NCI-H1694 (cell line): Measurements from ENCODE around the gene KDM6A.
"Not testable (repeated sequence)": the region's sequence is repeated elsewhere in the genome, so short reads cannot be mapped to it uniquely, and the experiment has no call there.

Source experiments
- DNase-seq: peaks from one replicate; lab custom pipeline; 2025; lab: John Stamatoyannopoulos, UW

Gene KDM6A

DNA sequence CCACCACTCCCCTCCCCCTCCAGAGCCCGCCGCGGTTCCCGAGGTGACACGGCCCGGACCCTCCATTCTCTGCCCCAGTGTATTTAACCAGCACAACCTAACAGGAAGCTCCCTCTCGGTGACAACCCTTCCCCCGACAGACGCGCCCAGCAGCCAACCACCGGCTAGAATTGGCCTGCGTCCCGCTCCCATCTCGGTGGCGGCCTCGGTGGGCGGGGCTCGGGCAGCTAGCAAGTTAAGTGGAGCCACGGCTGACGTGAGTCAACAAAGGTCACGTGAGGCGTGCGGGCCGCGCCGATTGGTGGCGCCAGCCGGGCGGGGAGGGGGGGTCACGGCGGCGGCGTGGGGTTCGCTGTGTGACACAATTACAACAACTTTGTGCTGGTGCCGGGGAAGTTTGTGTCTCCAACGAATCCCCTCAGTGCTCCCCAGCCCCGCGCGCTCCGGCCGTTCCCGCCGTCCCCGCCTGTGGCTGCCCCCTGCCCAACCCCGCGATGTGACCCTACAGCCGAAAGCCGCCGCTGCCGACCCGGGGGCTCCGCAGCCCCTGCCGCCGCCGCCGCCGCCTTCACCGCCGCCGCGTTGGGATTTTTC lies at the start of gene KDM6A:
Gene KDM6A (plus strand): TSS at position 368 of the 594 bp plus-strand sequence. CDS start 364 bp downstream, outside the sequence.
- peak; percentile 85 for DNase-seq

DNA sequence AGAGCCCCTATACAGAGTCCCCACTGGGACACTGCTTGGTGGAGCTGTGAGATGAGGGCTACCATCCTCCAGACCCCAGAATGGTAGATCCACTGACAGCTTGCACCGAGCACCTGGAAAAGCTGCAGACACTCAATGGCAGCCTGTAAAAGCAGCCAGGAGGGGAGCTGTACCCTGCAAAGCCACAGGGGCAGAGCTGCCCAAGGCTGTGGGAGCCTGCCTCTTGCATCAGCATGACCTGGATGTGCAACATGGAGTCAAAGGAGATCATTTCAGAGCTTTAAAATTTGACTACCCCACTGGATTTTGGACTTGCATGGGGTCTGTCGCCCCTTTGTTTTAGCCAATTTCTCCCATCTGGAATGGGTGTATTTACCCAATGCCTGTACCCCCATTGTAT lies 49.8 kb upstream of the KDM6A start:
- DNase-seq, result not testable (repeated sequence)

DNA sequence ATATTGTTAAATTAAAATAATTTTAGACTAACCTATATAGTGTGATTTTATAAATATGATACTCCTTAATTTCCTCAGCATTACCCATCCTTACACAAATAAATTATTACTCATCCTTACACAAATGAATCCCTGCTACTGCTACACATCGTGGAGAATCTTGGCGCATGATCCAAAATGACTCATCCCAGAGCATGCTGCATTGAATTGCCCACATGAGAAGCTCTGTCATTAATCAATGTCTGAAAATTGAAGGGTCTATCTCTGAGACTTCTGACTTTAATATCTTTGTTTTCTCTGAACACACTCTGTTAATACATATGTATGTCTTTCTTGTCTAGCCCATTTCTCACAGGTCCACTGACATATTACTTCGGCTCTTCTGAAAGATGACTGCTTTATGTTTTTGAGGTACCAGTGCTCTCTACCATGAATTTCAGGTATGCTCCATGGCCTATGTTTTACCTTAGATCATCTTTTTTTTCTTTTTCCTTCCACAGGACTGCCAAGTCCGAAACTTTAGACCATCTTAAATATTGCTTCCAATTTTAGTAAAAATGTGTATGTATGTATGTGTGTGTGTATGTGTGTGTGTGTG lies 44.9 kb upstream of the KDM6A start:
- DNase-seq, result peak; percentile 19

DNA sequence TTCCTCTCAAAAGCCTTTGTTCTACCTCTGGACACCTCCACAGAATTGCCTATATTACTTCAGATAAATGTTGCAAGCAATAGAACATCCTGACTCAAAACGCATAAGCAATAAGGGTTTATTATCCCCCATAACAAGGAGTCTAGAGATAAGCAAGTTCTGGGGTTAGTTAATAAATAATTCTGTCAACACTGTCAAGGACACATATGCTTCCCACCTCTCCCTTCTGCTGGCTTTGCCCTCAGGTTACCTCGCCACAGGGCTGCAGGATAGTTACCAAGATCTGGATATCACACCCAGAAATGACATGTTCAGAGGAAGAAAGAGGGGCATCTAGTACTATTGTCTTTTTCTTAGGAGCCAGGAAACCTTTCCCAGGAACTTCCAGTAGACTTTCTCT lies 43.2 kb upstream of the KDM6A start:
- DNase-seq, result no peak

DNA sequence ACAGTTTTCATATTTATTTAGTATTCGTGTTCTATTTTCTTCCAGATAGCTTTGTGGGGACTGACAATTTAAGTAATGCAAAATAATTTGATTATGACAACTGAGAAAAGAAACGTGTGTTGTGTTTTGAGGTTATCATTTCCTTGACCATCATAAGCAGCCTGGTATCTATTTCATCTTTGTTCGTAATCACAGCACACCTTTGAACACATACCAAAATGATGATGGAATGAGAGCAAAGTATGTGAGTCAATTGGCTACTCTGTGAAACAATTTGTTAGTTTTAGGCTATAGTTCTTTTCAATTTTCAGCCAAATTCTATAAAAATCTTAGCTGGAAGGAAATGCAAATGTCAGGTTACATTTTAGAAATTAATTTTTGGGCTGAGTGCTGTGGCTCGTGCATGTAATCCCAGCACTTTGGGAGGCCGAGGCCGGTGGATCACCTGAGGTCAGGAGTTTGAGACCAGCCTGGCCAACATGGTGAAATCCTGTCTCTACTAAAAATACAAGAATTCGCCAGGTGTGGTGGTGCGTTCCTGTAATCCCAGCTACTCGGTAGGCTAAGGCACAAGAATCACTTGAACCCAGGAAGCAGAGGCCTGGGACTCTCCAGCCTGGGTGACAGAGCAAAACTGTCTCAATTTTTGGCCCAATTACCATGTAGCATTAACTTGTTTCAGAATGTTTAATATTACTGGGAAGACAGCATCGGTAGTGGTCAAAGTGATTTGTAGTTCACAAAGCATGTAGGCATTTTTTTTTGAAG lies 30.3 kb upstream of the KDM6A start:
- no peak for DNase-seq

DNA sequence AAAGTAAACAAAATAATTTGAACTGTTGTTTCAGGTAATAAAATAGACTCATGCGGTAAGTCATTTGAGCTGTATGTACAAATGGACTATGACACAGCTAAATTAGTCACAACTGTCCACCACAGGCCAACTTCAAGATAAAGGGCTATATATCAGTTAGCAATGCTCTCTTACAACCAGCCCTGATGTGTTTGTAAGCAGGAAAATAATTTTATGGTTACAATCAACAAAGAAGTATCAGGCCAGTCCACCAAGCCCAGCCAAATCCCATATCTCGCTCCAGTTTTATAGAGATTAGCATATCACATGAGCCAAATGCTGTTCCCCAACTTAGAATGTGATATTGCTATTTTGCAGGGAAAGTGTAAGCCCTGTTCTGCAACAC lies 29.7 kb upstream of the KDM6A start:
- DNase-seq, result no peak

DNA sequence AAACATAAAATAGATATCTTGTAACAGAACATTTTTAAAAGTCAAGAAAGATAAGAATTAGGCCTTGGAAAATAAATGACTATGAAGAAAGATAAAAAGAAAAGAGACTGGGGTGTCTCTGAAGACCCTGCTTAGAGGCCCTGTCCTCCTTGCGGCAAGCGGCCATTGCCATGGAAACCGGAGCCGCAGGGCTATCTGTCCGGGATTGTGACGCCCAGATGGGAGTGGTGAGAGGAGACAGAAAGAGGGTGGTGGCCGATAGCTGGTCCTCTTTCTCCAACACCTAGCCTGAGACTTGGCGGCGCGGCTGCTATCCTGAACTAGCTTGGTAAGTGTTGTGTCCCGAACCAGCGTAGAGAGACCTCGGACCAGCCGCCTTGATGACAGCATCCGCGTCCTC lies 29.2 kb upstream of the KDM6A start, which contains the start of gene DUSP21:
Gene DUSP21 (plus strand): TSS at position 269 of the 400 bp plus-strand sequence. CDS start 112 bp downstream, at position 381.
- DNase-seq, result no peak

DNA sequence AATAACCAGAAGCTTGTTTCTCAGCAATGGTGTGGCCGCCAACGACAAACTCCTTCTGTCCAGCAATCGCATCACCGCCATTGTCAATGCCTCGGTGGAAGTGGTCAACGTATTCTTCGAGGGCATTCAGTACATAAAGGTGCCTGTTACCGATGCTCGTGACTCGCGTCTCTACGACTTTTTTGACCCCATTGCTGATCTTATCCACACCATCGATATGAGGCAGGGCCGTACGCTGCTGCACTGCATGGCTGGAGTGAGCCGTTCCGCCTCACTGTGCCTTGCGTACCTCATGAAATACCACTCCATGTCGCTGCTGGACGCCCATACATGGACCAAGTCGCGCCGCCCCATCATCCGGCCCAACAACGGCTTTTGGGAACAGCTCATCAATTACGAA lies 28.8 kb upstream of the KDM6A start:
- DNase-seq, result no peak

DNA sequence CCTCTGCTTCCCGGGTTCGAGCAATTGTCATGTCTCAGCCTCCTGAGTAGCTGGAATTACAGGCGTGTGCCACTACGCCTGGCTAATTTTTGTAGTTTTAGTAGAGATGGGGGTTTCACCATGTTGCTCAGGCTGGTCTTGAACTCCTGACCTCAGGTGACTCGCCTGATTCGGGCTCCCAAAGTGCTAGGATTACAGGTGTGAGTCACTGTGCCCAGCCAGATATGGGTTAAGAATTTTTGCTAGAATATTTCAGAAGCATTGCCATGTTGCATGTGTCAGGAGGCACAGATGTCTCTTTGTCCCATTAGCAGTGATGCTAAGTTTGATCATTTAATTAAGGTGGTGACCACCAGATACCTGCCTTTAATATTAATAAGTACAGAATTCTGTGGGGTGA lies 22.1 kb upstream of the KDM6A start:
- not testable (repeated sequence) for DNase-seq

DNA sequence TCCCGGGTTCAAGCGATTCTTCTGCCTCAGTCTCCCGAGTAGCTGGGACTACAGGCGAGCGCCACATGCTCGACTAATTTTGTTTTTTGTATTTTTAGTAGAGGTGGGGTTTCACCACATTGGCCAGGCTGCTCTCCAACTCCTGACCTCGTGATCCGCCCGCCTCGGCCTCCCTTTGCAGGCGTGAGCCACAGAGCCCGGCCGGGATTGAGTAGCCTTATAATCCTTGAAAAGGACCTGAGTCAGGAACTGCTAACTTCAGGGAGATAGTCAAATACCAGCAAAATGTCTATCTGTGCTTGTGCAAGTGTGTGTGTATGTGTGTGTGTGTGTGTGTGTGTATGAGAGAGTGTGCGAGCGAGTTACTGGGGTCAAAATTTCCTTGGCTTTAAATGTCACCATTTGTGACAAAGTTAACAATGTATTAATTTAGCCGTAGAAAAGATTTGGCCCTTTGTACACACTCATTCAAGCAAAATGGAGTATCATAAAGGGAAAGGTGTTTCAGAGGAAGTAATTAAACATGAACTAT lies 1.8 kb upstream of the KDM6A start:
- no peak for DNase-seq

DNA sequence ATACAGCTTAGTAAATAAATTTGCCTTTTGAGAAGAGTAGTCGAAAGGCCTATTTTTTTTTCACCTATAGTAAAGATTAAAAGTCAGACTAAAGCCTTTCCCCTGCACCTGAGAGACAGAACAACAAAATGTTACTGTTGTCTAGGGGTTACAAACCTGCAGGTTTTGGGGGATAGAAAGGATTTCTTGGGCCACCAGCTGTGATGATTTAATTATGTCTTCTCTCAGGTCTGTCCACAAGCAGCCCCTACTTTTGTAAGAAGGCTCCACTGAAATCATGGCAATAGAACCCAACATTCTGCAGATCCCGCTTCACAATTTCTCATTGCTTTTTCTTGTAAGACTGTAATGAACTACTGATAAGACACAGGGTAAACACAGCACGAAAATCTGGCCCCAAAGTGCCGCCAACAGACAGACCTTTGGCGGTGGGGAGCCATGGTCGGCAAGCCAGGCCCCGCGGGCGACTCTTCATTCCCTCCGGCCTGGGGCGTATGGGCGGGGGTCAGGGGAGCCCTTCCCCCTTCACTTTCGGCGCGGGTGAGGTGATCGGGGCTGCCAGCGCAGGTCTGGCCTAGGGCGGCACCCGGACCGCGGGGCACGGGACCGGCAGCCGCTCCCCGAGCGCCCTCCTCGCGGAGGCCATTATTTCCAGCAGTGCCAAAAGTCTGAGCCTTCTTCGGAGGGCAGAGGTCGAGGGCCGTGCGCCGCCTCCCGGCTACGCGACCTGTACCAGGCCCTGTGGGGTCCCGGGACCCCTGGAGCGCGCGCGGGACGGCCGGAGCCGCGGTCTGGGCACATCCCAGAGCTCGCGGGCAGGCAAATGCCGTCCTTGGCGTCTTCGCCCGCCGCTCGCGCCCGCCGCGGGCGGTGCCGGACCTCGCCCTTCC lies 812 bp upstream of the KDM6A start:
- no peak for DNase-seq

DNA sequence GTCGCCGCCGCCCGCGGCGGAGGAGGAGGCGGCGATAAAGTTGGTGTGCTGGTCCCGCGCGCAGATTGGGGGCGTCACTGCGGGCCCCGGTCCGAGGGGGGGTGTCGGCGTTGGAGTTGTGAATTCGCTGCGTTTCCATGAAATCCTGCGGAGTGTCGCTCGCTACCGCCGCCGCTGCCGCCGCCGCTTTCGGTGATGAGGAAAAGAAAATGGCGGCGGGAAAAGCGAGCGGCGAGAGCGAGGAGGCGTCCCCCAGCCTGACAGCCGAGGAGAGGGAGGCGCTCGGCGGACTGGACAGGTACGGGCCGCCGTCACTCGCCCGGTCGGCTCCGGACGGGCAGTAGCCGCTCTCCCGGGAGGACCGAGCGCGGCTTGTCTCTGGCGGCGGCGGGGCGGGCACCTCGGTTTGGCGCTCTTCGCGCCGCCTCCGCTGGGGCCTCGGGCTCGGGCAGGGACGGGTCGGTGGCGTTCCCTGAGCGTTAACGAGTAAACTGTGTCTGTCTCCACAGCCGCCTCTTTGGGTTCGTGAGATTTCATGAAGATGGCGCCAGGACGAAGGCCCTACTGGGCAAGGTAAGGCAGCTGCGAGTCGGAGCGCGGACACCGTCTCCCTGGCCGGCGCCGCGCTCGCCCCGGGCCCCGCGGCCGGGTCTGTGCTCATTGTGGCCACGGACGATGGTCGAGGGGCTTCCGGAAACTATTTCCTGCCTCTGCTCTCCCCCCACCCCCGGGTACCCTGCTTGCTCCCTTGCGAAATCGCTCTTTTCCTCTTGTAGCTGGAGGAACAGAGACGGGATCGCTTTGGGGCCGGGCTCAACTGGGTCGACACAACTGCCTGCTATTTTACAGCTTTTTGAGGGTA lies 658 bp downstream of the KDM6A start:
- DNase-seq, result no peak

DNA sequence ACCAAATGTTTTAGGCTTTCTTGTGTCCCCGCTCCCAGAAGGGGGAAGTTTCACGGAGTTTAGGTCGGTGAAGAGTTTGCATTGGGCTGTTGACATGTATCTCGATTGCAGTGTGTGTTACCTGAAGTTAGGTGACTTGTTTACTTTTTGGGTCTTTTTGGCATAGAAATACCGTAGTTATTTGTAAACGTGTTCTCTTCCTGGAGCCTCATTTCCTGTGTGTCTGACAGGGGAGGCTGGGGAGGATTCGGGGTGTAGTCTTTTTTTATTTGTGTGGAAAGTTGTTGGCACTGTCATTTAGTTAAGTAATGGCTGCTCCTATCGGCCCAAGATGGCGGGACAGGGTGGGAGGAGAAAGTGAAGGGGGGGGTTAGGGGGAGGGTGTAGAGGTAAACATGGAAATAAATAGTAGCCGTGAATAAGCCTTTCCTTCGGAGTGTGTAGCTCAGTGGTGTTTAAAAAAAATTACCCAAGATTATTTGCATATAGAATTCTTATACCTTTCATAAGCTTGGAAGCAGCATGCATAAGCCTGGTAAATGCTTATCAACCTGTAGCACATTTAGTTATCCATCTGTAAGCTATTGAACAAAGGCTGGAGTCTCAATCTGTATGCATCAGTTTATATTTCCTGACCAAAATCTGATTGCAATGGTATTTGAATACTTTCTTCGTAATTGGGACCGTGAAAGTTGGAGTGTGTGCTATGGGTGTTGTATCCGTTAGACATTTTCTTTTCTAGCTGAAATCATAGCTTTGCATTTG lies 1.6 kb downstream of the KDM6A start:
- DNase-seq, result no peak

DNA sequence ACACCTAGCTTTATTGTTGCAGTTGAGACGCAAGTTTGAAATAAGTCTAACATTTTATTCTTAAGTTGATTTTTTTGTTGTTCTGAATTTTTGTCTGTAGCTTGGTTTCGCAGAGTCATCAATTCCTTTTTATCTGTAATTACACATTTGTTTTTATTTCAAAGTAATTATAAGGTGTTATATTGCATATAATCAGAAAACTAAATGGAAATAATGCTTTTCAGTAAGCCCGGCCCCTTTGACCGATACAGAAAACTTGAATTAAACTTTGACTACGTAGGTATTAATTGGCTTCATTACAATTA lies 2.1 kb downstream of the KDM6A start:
- no peak for DNase-seq

DNA sequence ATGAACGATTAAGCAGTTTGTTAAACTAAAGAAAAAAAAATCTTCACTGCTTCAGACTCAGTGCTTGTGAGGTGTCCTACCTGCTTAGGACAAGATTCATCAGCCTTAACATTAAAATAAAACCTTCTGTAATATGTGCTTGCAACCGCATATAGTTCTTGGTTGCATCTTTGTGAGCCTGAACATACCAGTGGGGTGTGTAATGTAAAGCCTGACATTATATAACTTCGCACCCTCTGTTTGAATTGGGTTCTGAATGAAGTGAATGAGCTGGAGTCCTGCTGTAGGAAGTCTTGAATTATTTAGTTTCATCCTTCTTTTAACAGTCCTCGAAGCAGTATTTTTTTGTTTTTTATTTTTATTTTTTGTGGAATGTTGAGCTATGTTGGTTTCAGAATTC lies 3.1 kb downstream of the KDM6A start:
- no peak for DNase-seq

DNA sequence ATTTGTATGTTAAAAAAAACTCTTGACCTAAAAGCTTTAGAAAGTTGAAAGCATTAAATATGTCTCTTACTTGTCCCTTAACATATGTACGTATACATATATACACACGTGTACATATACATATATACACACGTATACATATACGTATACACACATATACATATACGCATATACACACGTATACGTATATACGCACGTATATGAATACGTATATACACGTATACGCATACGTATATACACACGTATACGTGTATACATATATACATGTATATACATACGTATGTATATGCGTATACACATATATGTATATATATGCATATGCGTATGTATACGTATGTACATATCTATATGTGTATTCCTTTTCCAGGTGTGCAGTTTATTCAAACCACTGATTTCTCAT lies 3.8 kb downstream of the KDM6A start:
- no peak for DNase-seq

DNA sequence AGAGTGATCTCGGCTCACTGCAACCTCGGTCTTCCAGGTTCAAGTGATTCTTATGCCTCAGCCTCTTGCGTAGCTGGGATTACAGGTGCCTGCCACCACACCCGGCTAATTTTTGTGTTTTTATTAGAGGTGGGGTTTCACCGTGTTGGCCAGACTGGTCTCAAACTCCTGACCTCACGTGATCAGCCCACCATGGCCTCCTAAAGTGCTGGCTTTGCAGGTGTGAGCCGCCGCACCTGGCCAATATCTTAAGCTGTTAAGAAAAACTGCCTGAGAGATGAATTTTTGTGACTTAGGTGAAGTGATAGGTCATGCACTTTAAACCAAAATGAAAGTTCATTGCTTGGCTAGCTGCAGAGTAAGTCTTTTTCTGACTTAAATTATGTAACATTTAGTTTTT lies 5.8 kb downstream of the KDM6A start:
- no peak for DNase-seq

DNA sequence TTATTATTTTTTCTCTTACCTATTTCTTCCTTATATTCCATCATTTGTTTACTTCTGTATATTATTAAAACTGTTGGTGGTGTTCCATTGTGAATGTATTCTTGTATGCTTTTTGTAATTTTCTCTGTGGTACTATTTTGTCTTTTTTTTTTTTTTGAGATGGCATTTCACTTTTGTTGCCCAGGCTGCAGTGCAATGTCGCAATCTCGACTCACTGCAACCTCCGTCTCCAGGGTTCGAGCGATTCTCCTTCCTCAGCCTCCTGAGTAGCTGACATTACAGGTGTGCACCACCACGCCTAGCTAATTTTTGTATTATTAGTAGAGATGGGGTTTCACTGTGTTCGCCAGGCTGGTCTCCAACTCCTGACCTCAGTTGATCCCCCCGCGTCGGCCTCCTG lies 8.6 kb downstream of the KDM6A start:
- no peak for DNase-seq

DNA sequence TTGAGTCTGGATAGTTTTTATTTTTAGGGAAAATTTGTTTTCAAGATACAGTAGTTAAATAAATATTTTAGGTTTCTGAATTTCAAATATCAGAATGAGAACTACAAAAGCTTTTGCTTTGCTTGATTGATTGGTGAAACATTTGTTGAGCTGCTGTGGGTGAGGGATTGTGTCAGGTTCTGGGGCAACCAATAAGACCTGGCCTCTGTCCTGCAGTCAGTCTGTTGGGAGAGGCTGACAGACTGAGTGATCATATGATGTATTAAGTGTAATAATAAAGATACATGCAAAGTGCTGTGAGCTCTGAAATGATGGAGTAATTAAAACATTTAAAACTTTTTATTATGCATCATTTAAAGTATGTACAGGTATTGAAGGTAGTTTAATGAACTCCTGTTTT lies 9.6 kb downstream of the KDM6A start:
- no peak for DNase-seq

DNA sequence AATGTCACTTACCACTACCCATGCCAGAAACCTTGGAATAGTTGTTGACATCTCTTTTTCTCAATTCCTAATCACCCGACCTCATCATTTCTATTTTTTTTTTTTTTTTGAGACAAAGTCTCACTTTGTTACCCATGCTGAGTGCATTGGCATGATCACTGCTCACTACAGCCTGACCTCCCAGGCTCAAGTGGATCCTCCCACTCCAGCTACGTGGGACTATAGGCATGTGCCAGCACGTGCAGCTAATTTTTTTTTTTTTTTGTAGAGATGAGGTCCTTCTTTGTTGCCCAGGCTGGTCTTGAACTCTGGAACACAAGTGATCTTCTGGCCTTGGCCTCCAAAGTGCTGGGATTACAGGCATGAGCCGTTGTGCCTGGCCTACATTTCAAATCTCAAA lies 12.0 kb downstream of the KDM6A start:
- no peak for DNase-seq

DNA sequence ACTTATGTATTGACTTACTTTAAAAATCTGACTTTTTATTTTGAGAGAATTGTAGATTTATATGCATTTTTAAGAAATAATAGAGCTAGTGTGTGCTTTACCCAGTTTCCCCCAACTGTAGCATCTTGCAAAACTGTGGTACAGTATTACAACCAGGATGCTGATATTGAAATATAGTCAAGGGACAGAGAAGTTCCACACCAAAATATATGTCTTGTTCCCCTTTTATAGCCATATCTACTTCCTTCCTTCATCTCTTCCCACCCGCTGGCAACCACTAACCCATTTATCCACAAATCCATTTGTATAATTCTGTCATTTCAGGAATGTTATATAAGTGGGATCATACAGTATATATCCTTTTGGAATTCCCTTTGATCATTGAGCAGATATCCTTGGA lies 16.8 kb downstream of the KDM6A start:
- DNase-seq, result no peak
